Gastrocnemius medialis (tissue), 4 donors: ENCODE measurements around the gene ITPA.

Experiments used
- POLR2A ChIP-seq, 2 donors: fragments of 450-650 bp; IDR thresholded peaks; one replicate each; pipeline ENCODE4 v1.6.1; 2017; ENCODE audit warnings: antibody characterized with exemption in 2 of 2, mild to moderate bottlenecking in 2 of 2, moderate library complexity in 2 of 2
- TF ChIP-seq, protein P1 (sequence below), 5 experiments: fragments of 450-650 bp in 3 of 5; fragments of 200-600 bp in 2 of 5; sonication (generic) in 2 of 5; IDR thresholded peaks in 4 of 5; conservative IDR thresholded peaks in 1 of 5; 1 replicate in 4 of 5; 2 replicates in 1 of 5; pipeline ENCODE4 v1.5.1; 2016 to 2019; ENCODE audit warnings: antibody characterized with exemption in 5 of 5, mild to moderate bottlenecking in 3 of 5, moderate library complexity in 3 of 5

DNA sequence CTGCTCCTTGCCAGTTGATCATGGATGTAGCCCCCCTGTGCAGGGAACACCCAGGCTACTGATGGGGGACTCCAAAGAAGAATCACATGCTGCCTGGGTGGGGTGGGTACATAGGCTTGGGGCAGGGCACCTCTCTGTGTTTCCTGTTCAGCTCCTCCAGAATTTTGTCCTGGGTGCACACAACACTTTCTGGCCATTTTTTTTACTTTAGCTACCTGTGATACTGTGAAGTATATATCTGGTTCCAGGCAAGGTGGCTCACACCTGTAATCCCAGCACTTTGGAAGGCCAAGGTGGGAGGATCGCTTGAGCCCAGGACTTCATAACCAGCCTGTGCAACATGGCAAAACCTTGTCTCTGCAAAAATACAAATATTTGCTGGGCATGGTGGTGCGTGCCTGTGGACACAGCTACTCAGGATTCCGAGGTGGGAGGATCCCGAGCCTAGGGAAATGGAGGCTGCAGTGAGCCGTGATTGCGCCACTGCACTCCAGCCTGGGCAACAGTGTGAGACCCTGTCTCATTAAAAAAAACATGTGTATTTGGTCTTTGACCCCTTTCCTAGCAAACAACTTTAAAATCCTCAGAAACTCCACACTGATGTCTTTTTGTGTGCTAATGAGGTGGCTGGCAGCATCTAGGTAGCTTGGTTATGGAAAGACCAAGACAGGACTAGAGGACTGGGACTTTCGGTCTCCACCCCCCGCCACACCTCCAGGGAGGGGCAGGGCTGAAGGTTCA is 15.6 kb downstream of the ITPA start:
- TF ChIP-seq, protein P1, sequence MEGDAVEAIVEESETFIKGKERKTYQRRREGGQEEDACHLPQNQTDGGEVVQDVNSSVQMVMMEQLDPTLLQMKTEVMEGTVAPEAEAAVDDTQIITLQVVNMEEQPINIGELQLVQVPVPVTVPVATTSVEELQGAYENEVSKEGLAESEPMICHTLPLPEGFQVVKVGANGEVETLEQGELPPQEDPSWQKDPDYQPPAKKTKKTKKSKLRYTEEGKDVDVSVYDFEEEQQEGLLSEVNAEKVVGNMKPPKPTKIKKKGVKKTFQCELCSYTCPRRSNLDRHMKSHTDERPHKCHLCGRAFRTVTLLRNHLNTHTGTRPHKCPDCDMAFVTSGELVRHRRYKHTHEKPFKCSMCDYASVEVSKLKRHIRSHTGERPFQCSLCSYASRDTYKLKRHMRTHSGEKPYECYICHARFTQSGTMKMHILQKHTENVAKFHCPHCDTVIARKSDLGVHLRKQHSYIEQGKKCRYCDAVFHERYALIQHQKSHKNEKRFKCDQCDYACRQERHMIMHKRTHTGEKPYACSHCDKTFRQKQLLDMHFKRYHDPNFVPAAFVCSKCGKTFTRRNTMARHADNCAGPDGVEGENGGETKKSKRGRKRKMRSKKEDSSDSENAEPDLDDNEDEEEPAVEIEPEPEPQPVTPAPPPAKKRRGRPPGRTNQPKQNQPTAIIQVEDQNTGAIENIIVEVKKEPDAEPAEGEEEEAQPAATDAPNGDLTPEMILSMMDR (IDR thresholded peaks at IDR 0.05 in 4 of 5, conservative IDR thresholded peaks at IDR 0.05 in 1 of 5), result no peak
- TF ChIP-seq POLR2A (IDR thresholded peaks at IDR 0.05), result no peak
